DND-41 (cell line): Measurements from ENCODE around the gene GPR55.

Source experiments
- CTCF ChIP-seq: IDR thresholded peaks from 2 replicates; pipeline ENCODE4 v1.5.1; 2012; ENCODE audit warnings: borderline replicate concordance, low read length, moderate library complexity, mild to moderate bottlenecking; ENCODE audit not compliant: poor library complexity, severe bottlenecking; ENCODE audit errors: extremely low read depth
- EZH2 ChIP-seq: IDR thresholded peaks from 3 replicates; pipeline ENCODE4 v1.6.1; 2012; ENCODE audit warnings: borderline replicate concordance, low read depth, mild to moderate bottlenecking, moderate library complexity, low read length, inconsistent platforms; ENCODE audit not compliant: severe bottlenecking

DNA sequence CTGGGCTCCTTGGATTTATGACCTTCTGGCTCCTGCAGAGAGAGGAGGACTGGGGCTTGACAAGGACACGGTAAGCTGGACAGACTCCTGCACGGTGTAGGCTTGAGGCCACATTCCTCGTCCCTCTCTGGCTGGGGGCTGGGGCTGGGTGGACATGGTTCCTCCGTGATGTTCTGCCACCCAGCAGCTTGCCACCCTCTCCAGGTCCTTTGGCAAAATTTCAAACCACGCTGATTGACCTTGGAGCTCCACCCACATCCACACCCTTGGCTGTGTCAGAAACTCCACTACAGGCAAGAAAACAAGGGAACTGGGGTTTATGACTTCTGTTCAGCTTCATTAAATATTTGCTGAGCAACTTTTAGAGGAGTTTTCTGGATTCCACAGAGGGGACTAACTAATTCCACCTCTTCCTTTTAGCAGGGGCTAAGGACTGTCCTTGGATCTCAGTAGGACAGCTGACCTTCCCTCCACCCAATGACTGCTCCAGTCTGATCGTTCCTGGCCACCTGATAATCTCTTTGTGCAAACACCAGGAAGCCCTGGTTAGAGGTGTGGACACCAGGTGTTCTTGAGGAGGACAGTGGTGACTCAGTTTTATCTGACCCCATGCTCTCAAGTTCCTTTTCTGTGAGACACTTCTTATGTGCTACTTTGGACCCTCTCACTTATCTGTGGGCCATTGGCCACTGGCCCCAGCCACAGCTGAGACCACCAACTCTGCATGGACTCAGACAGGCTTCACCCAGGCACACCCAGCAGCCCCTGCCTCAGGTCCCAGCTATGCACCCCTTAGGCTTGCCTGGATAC lies 29.3 kb downstream of the GPR55 start:
- no peak for TF ChIP-seq CTCF
- TF ChIP-seq EZH2, result no peak
